A673 (cell line): ENCODE data around the gene LARP1. TPM values are rescaled to one million over a fixed set of nuclear protein-coding genes. Genes with fewer than 3 reads are reported as not detected.

Experiments used
- BruUV-seq: library from RNA; stranded (reverse); fragments of 400-500 nt; replicated peaks from 2 replicates; lab custom pipeline; 2021; lab: Mats Ljungman, UMichigan
- CTCF ChIA-PET: fragments of 300-600 bp; sonication (Branson Sonifier 250); formaldehyde crosslinking; loops from one replicate; lab custom pipeline; 2022; ENCODE audit warnings: antibody characterized with exemption; lab: Charles Lee
- POLR2A ChIA-PET: fragments of 300-600 bp; sonication (Branson Sonifier 250); formaldehyde crosslinking; loops from one replicate; lab custom pipeline; 2022; ENCODE audit warnings: antibody characterized with exemption; ENCODE audit not compliant: low non-redundant PET; lab: Charles Lee
- DNase-seq: peaks from one replicate; pipeline ENCODE4 v3.0.0-alpha.2; 2015; ENCODE audit warnings: low spot score
- H3K27ac ChIP-seq: fragments of 200-600 bp; sonication (generic); 2 replicates; pipeline ENCODE4 v1.5.1; 2016; ENCODE audit warnings: mixed run types, low read depth, mild to moderate bottlenecking, mixed read lengths, antibody characterized with exemption, low read length; ENCODE audit not compliant: poor library complexity, severe bottlenecking
- H3K27me3 ChIP-seq: fragments of 200-600 bp; sonication (generic); replicated peaks from 2 replicates; pipeline ENCODE4 v1.6.1; 2017; ENCODE audit warnings: mixed run types, low read depth, mild to moderate bottlenecking, mixed read lengths, antibody characterized with exemption, low read length; ENCODE audit not compliant: insufficient read depth, poor library complexity
- H3K36me3 ChIP-seq: fragments of 200-600 bp; sonication (generic); 2 replicates; pipeline ENCODE4 v1.6.1; 2016; ENCODE audit warnings: mixed run types, mild to moderate bottlenecking, mixed read lengths, antibody characterized with exemption, low read length; ENCODE audit not compliant: insufficient read depth, poor library complexity, severe bottlenecking
- H3K4me1 ChIP-seq: fragments of 200-600 bp; sonication (generic); 2 replicates; pipeline ENCODE4 v1.6.1; 2017; ENCODE audit warnings: mixed run types, mild to moderate bottlenecking, mixed read lengths, antibody characterized with exemption, low read length; ENCODE audit not compliant: insufficient read depth, poor library complexity, severe bottlenecking
- H3K4me3 ChIP-seq: fragments of 200-600 bp; sonication (generic); 2 replicates; pipeline ENCODE4 v1.5.1; 2016; ENCODE audit warnings: low read depth, mixed run types, mild to moderate bottlenecking, mixed read lengths, low read length; ENCODE audit not compliant: poor library complexity, severe bottlenecking
- H3K9me3 ChIP-seq: fragments of 200-600 bp; sonication (generic); 2 replicates; pipeline ENCODE4 v1.6.1; 2016; ENCODE audit warnings: mixed run types, low read depth, mild to moderate bottlenecking, mixed read lengths, antibody characterized with exemption, low read length; ENCODE audit not compliant: poor library complexity, severe bottlenecking
- EZH2 ChIP-seq: fragments of 200-600 bp; sonication (generic); IDR thresholded peaks from 2 replicates; pipeline ENCODE4 v1.6.1; 2017; ENCODE audit warnings: borderline replicate concordance, low read depth, mild to moderate bottlenecking, mixed read lengths, antibody characterized with exemption, low read length; ENCODE audit not compliant: poor library complexity, severe bottlenecking
- intact Hi-C: fragments of 100-400 bp; cut with micrococcal nuclease; formaldehyde crosslinking; loops from one replicate; pipeline ENCODE4 v1.10.0; 2022; ENCODE audit not compliant: unreplicated experiment
- total RNA-seq: library from RNA; stranded (reverse); gene quantifications from 2 replicates; pipeline ENCODE4 v1.2.3, GENCODE V29; 2021
- TF ChIP-seq, protein P1 (sequence below): fragments of 300-800, 200-600 bp; sonication (generic); conservative IDR thresholded peaks from 2 replicates; pipeline ENCODE4 v1.5.1; 2017; ENCODE audit warnings: low read depth, mild to moderate bottlenecking, antibody characterized with exemption, low read length, moderate library complexity, mixed read lengths

LARP1 gene
- total RNA-seq, 1 experiment from 2014 or later = 257 TPM

DNA sequence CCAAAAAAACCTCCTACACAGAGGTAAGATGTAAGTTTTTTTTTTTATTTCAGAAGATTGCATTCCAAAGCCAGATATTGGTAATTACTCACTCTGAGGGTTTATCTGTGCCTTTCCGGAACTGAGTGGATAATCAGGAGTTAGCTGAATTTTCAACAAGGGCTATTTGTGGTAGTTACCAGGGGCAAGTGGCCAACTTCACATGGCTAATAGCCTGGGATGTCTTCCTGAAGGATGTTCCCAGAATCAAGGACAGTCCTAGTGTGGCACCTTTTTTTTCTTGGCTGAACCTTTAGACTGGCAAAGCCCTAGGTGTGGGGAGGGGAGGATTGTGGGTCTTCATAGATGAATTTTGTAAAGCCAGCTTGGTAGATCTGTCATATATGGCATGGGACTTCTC lies 7.1 kb downstream of the LARP1 start:
- ChIA-PET POLR2A (no interaction called here), CTCF (no interaction called here)
- Histone ChIP-seq H3K27me3 (no peaks in the 10 kb centered on the region), H3K36me3 (no peaks in the 10 kb centered on the region), H3K4me1 (peaks cover 31% of the 10 kb centered on the region), H3K27ac (no peak overlapping the region), H3K4me3 (no peak overlapping the region), H3K9me3 (no peaks in the 10 kb centered on the region)
- intact Hi-C loops = no loop called here
- TF ChIP-seq, protein P1, sequence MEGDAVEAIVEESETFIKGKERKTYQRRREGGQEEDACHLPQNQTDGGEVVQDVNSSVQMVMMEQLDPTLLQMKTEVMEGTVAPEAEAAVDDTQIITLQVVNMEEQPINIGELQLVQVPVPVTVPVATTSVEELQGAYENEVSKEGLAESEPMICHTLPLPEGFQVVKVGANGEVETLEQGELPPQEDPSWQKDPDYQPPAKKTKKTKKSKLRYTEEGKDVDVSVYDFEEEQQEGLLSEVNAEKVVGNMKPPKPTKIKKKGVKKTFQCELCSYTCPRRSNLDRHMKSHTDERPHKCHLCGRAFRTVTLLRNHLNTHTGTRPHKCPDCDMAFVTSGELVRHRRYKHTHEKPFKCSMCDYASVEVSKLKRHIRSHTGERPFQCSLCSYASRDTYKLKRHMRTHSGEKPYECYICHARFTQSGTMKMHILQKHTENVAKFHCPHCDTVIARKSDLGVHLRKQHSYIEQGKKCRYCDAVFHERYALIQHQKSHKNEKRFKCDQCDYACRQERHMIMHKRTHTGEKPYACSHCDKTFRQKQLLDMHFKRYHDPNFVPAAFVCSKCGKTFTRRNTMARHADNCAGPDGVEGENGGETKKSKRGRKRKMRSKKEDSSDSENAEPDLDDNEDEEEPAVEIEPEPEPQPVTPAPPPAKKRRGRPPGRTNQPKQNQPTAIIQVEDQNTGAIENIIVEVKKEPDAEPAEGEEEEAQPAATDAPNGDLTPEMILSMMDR = no peak
- TF ChIP-seq EZH2 = no peak
- no TSS peak for BruUV-seq
- no peak for DNase-seq

DNA sequence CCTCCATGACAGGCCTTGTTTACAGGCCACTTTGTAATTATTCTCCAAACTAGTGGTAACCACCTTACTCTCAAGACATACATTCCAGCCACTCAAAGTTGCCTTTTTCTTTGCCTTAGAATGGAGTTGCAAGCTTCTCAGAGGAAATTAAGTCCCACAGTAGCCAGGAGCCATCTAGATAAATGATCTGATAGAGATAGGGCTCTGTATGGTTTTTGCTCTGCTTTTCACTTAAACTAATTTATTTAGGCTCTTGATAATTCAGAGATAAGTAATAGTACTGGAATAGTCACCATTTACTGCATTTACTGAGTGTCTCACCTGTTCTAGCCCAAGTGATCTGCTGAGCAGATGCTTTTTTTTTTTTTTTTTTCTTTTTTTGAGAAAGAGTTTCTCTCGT lies 7.5 kb downstream of the LARP1 start:
- Histone ChIP-seq H3K36me3 (no peaks in the 10 kb centered on the region), H3K9me3 (no peaks in the 10 kb centered on the region), H3K4me3 (no peak overlapping the region), H3K27ac (no peak overlapping the region), H3K27me3 (no peaks in the 10 kb centered on the region), H3K4me1 (peaks cover 31% of the 10 kb centered on the region)
- BruUV-seq = no TSS peak
- TF ChIP-seq, protein P1 = no peak
- TF ChIP-seq EZH2 = no peak
- ChIA-PET CTCF (no interaction called here), POLR2A (no interaction called here)
- intact Hi-C loops = no loop called here
- no peak for DNase-seq

DNA sequence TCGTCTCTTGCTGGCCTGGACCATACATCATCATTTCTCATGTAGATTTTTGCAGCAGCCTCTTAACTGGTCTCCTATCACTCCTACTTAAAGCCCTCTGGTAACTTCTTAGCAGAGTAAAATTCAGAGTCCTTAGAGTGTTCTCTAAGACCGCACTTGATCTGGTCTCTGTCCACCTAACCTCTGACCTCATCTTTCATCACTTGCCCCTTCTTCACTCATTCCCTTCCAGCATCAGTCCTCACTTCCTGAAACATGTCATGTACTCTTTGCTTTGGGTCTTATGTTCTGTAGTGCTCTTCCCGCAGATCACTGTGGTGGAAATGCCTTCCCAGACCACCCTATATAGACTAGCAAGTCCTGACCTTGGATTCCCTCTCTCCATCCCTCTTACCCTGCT lies 9.8 kb downstream of the LARP1 start:
- POLR2A ChIA-PET = no interaction called here
- Histone ChIP-seq H3K27me3 (no peaks in the 10 kb centered on the region), H3K9me3 (no peaks in the 10 kb centered on the region), H3K4me1 (peaks cover 16% of the 10 kb centered on the region), H3K36me3 (no peaks in the 10 kb centered on the region), H3K4me3 (no peak overlapping the region), H3K27ac (no peak overlapping the region)
- BruUV-seq = no TSS peak
- no peak for DNase-seq
- CTCF ChIA-PET = no interaction called here
- intact Hi-C loops = no loop called here
- TF ChIP-seq, protein P1 = no peak
- TF ChIP-seq EZH2 = no peak
